Vagina (tissue), 2 donors: ENCODE results near the gene PRDM7.
"Not testable (repeated sequence)": the region's sequence is repeated elsewhere in the genome, so short reads cannot be mapped to it uniquely, and the experiment has no call there.

Source experiments
- POLR2A ChIP-seq, 2 donors: fragments of 450-650 bp; IDR thresholded peaks; one replicate each; pipeline ENCODE4 v1.6.1; 2017; ENCODE audit warnings: antibody characterized with exemption in 2 of 2, mild to moderate bottlenecking in 2 of 2, moderate library complexity in 2 of 2
- POLR2AphosphoS5 ChIP-seq, 2 donors: sonication (generic); formaldehyde crosslinking; IDR thresholded peaks; one replicate each; pipeline ENCODE4 v1.9.0; 2017; ENCODE audit warnings: antibody characterized with exemption in 2 of 2, mild to moderate bottlenecking in 2 of 2, low read depth in 1 of 2; ENCODE audit not compliant: insufficient read depth in 1 of 2
- TF ChIP-seq, protein P1 (sequence below), 3 experiments: fragments of 450-650 bp in 2 of 3; fragments of 200-600 bp in 1 of 3; sonication (generic) in 1 of 3; IDR thresholded peaks; one replicate each; pipeline ENCODE4 v1.5.1; 2017 to 2019; ENCODE audit warnings: antibody characterized with exemption in 3 of 3, mild to moderate bottlenecking in 2 of 3, moderate library complexity in 2 of 3

DNA sequence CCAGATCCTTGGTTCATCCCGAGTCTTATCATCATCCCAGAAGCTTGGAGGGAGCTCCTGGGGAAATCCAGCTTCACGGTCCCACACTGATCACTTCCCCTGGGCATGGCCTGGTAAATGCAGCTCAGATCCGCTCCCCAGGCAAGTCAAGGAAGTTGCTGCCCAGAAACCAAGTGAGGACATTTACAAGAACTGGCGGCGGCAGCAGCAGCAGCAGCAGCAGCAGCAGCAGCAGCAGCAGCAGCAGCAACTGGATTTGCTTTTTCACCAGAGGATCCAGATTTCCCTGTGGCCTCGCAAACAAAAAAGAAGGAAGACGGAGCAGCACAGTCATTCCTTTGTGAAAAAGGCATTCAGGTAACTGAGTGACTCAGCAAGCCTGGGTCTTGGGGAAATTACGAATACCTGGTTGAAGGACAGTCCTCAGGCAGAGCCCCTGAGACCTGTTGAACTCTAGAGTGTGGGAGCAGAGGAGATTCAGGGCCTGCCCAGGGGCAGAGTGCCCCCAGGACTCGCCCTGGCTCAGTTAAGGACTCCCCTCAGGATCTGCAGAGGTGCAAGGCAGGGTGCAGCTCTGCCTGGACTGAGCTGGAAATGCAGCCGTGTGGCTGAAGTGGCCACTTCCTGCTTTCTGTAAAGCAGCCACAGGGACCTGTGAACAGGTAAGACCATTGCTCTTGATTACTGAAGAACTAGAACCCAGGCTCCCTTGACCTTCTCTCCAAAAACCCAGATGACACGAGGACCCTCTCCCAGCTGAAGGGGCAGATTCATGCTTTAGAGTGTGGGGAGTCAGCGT, 25.2 kb upstream of the PRDM7 start:
- TF ChIP-seq, protein P1, sequence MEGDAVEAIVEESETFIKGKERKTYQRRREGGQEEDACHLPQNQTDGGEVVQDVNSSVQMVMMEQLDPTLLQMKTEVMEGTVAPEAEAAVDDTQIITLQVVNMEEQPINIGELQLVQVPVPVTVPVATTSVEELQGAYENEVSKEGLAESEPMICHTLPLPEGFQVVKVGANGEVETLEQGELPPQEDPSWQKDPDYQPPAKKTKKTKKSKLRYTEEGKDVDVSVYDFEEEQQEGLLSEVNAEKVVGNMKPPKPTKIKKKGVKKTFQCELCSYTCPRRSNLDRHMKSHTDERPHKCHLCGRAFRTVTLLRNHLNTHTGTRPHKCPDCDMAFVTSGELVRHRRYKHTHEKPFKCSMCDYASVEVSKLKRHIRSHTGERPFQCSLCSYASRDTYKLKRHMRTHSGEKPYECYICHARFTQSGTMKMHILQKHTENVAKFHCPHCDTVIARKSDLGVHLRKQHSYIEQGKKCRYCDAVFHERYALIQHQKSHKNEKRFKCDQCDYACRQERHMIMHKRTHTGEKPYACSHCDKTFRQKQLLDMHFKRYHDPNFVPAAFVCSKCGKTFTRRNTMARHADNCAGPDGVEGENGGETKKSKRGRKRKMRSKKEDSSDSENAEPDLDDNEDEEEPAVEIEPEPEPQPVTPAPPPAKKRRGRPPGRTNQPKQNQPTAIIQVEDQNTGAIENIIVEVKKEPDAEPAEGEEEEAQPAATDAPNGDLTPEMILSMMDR (IDR thresholded peaks at IDR 0.05), result not testable (repeated sequence)
- TF ChIP-seq POLR2A (IDR thresholded peaks at IDR 0.05); POLR2AphosphoS5 (IDR thresholded peaks at IDR 0.05; ENCODE audit: insufficient read depth in 1 of 2, low read depth in 1 of 2): not testable (repeated sequence)
